ENCODE results near the gene ALLC.
"Not testable (repeated sequence)": the region's sequence is repeated elsewhere in the genome, so short reads cannot be mapped to it uniquely, and the experiment has no call there.

The ALLC gene

GRCh38 chr2:3657881-3658280 is at the start of gene ALLC:
ALLC (plus strand) TSS chr2:3658200; CDS start chr2:3671158, 12,958 bp downstream.
- TF ChIP-seq CTCF (IDR thresholded peaks at IDR 0.05; ENCODE audit: low read depth, low read length) = no peak
- H3K4me3 ChIP-seq (ENCODE audit: low read depth, low read length) = no peak within 1 kb of the TSS

DNA sequence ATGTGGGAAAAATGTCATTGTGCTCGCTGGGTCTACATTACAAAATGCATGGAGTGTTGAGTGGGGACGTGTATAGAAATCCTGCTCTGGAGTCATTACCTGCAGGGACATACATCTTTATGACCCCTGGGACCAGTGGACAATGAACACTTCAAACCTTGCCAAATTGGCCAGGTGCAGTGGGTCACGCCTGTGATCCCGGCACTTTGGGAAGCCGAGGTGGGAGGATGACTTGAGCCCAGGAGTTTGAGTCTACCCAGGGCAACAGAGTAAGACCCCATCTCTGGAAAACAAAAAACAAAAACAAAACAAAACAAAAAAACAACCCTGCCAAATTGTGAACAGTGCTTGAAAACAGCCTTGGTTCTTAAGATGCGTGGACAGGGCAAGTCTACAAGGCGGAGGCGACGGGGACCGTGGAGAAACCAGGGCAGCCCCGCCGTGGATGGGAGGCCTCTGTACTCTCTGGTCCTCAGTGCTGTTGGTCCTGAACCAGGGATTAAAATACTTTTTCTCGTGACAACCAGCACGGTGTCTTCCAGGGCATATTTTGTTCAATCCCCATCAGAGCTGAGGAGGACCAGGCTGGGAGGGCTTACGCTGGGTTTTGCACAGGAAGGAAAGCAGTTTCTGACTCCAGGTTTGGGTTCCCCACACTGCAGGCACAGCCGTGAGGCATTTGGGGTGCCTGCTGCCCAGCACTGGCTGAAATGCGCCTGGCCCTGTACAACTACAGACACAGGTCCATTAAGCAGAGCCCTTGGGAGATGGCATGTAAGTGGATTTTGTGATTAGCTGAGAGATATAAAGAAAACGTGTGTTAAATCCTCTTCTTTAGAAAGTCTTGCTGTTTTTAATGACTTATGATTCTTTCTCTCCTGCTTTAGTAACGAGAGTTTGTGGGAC is 49.4 kb upstream of the ALLC start:
- no peak overlapping the region for H3K4me3 ChIP-seq (ENCODE audit: low read depth, low read length)
- TF ChIP-seq CTCF (IDR thresholded peaks at IDR 0.05; ENCODE audit: low read depth, low read length) = no peak

- H3K4me3 ChIP-seq (ENCODE audit: low read depth, low read length) = not testable (repeated sequence)
Observed at GRCh38 chr2:3609279-3609673, 48.7 kb upstream of the ALLC start.

DNA sequence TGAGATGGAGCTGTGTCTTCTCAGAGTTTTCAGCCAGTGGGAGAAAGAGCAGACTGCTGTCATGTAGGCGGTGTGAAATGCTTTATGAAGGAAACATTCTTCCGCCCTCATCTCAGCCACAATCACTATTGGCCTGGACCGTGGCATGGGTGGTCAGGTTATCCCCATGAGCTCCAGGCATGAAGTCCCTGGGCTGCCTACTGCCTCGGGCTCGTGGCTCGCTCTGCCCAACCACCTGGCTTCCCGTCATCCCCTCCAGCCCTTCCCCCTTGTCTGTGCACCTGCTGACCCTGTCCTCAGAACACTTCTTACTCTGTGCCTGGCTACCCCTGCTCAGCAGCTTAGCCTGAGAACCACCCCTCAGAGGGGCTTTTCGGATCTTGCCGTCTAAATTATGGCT is 47.6 kb upstream of the ALLC start:
- TF ChIP-seq CTCF (IDR thresholded peaks at IDR 0.05; ENCODE audit: low read depth, low read length) = no peak
- no peak overlapping the region for H3K4me3 ChIP-seq (ENCODE audit: low read depth, low read length)

DNA sequence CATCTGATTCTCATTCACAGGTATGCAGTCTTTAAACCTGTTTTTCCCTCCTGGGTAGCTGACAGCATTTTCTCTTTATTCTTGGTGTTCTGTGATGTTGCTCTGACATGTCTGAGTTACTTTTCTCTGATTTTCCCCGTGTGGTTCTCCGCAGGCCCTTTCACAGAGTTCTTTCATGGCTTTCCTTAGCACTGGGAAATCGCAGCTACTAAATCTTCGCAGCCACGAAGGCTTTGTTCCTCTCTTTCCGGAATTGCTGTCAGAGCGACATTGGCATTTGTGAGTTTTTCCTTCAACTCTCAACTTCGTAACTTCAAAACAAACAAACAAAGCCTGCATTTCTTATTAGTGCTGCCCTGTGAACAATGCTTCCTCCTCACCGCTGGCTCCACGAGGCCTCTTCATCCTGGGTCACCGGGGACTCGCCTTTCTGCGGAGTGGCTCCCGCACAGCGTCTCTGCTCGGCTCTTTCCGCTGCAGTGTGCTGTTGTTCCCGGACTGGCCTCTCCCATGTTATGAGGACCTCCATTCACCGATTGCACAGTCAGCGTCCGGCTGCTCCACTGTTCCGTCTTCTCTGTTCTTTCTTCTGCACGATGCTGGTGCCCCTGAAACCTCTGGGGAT is 47.0 kb upstream of the ALLC start:
- H3K4me3 ChIP-seq (ENCODE audit: low read depth, low read length) = no peak overlapping the region
- TF ChIP-seq CTCF (IDR thresholded peaks at IDR 0.05; ENCODE audit: low read depth, low read length) = no peak

DNA sequence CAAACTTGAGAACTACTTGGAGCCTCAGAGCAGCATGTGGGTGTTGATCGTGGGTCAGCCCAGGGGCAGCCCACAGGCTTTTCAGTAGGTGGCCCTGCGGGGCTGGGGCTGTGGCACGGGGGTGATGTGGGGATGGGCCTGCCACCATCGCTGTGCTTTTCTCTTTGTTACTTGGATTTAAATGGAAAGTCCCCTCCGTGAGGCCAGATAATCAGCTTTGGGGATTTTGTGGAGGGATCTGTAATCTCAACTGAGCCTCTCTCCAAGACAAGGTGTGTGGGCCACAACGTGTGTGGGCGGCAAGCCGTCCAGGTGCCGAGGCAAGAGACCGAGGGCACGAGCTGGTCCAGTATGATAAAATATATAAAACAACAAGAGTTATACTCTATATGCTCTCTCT is 46.4 kb upstream of the ALLC start:
- no peak overlapping the region for H3K4me3 ChIP-seq (ENCODE audit: low read depth, low read length)
- TF ChIP-seq CTCF (IDR thresholded peaks at IDR 0.05; ENCODE audit: low read depth, low read length) = no peak

- no peak overlapping the region for H3K4me3 ChIP-seq (ENCODE audit: low read depth, low read length)
- TF ChIP-seq CTCF (IDR thresholded peaks at IDR 0.05; ENCODE audit: low read depth, low read length) = no peak
Observed at GRCh38 chr2:3612639-3613523, 45.1 kb upstream of the ALLC start.

All from WI38 (cell line).